Activated naive CD8-positive, alpha-beta T cell treated with anti-CD3 and anti-CD28 coated beads for 36 hours (primary cell): ENCODE measurements around the gene C12orf60. TPM values are rescaled to one million over a fixed set of nuclear protein-coding genes. Genes with fewer than 3 reads are reported as not detected.
A peak's percentile ranks its signal among the peaks of the same experiment; 100 is the strongest.

Experiments used
- DNase-seq: peaks from one replicate; pipeline ENCODE4 v3.0.0; 2021
- H3K27ac Mint-ChIP-seq: one replicate; pipeline ENCODE4 v1.8.0; 2022; ENCODE audit warnings: mild to moderate bottlenecking, moderate library complexity, mixed read lengths
- H3K27me3 Mint-ChIP-seq: one replicate; pipeline ENCODE4 v1.8.0; 2022; ENCODE audit warnings: mild to moderate bottlenecking, mixed read lengths
- H3K36me3 Mint-ChIP-seq: one replicate; pipeline ENCODE4 v1.8.0; 2021; ENCODE audit warnings: mild to moderate bottlenecking, mixed read lengths
- H3K4me1 Mint-ChIP-seq: one replicate; pipeline ENCODE4 v1.8.0; 2021; ENCODE audit warnings: mixed read lengths
- H3K4me3 Mint-ChIP-seq: one replicate; pipeline ENCODE4 v1.8.0; 2022; ENCODE audit warnings: mild to moderate bottlenecking, moderate library complexity, mixed read lengths
- H3K9me3 Mint-ChIP-seq: one replicate; pipeline ENCODE4 v1.8.0; 2022; ENCODE audit warnings: mixed read lengths
- total RNA-seq, 2 experiments: library from RNA; stranded (reverse); gene quantifications; one replicate each; pipeline ENCODE4 v1.2.3, GENCODE V29; 2021

The C12orf60 gene
- total RNA-seq, 2 experiments from 2014 or later, result 2.7 to 2.8 TPM

DNA sequence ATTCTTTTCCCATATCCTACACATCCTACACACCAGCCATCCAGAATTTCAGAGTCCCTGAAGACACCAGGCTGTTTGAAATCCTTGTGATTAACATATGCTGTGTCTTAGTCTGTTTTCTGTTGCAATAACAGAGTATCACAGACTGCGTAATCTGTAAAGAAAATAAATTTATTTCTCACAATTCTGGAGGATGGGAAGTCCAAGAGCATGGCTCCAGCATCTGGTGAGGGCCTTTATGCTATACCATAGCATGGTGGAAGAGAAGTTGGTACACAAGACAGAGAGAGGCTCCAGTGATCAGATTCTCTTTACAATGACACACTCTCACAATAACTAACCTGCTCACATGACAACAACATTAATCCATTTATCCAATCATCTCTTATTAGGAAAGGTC is 35.8 kb downstream of the C12orf60 start:
- Mint-ChIP-seq H3K4me1 (peaks cover 2% of the 10 kb centered on the region), H3K9me3 (no peaks in the 10 kb centered on the region), H3K27me3 (peaks cover 18% of the 10 kb centered on the region), H3K36me3 (no peaks in the 10 kb centered on the region), H3K4me3 (no peak overlapping the region), H3K27ac (no peak overlapping the region)
- DNase-seq, result no peak

DNA sequence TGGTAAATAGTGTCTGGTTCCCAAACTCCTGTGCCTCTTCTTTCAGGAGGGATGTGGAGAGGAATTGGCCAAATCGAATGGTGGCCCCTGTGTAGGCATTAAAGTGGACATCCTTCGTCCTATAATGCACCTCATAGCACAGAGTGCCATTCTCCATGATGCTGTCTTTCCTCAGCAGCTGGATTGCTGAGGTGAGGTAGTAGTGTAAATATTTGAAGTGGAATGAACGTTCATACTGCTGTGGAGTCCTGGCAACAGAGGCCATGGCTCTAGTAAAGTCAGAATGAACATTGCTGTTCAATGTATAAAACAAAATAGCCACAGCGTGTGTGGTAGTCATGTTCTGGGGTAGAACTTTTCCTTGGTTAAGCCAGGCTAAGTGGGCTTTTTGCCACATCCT is 37.1 kb downstream of the C12orf60 start:
- DNase-seq, result no peak
- Mint-ChIP-seq H3K27me3 (peaks cover 15% of the 10 kb centered on the region), H3K4me3 (no peak overlapping the region), H3K9me3 (no peaks in the 10 kb centered on the region), H3K4me1 (peaks cover 8% of the 10 kb centered on the region), H3K27ac (no peak overlapping the region), H3K36me3 (no peaks in the 10 kb centered on the region)

DNA sequence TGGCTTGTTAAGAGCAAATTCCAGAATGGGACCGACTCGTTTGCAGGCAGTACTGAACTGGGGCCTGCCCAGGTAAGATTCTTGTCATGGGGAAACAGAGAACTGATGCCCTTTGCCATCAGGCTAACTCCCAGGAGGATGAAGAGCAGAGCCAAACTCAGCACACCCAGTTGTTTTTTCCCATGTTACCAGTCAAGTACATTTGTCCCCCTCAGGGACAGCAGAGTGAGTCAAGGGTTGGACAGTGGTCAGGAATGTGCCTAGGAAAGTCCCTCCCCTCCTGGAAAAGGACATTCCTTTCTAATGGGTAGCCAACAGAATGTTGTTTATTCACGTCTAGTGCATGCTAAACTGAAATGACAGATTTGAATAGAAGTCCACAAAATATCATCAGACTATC is 38.3 kb downstream of the C12orf60 start:
- Mint-ChIP-seq H3K27ac (no peak overlapping the region), H3K9me3 (no peaks in the 10 kb centered on the region), H3K4me1 (peaks cover 13% of the 10 kb centered on the region), H3K36me3 (no peaks in the 10 kb centered on the region), H3K27me3 (peaks cover 11% of the 10 kb centered on the region), H3K4me3 (no peak overlapping the region)
- DNase-seq, result no peak

DNA sequence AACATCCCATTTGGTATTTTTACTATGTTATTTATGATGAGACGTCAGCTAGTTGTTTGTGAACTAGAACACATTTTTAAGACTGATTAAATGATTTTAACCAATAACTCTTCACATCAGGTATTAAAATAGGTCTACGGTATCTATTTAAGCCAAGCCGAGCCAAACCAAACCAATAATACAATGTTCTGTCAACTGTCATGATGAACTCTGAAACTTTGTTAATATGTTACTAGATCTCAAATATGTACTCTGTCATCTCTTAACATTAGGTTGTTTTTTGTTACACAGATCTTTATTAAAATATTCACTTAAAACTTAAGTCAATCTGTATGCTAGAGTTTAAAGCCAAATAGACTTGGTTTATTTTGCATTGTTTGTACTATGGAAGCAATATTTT is 38.8 kb downstream of the C12orf60 start:
- Mint-ChIP-seq H3K4me3 (no peak overlapping the region), H3K4me1 (peaks cover 18% of the 10 kb centered on the region), H3K36me3 (no peaks in the 10 kb centered on the region), H3K9me3 (no peaks in the 10 kb centered on the region), H3K27ac (no peak overlapping the region), H3K27me3 (peaks cover 11% of the 10 kb centered on the region)
- no peak for DNase-seq

- H3K9me3 Mint-ChIP-seq, result no peaks in the 10 kb centered on the region
- peaks cover 18% of the 10 kb centered on the region for H3K4me1 Mint-ChIP-seq
- peaks cover 7% of the 10 kb centered on the region for H3K27me3 Mint-ChIP-seq
- DNase-seq, result no peak
- H3K27ac Mint-ChIP-seq, result no peak within 1 kb of the TSS
- no peaks in the 10 kb centered on the region for H3K36me3 Mint-ChIP-seq
- H3K4me3 Mint-ChIP-seq, result no peak within 1 kb of the TSS
These were observed 40.0 kb downstream of the C12orf60 start, which contains the start of gene ART4 for GRCh38 chr12:14843425-14843887. Gene ART4, minus strand, starts transcription at chr12:14843526. Its CDS starts 413 bp downstream, at chr12:14843113.

DNA sequence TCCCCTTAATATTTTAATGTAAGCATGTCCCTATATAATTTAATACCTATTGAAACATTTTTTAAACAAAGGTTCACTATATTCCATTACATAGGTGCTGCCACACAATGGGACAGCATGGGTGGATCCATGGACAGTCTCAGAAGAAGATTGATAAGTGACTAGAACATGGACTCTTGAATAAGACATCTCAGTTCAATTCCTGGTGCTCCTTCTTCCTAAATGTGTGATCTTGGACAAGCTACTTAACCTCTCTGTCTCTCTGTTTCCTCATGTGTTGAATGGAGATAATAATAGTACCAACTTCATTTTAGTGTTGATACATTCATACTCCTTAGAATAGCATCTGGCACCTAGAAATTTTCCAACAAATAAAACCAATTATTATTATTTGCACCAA is 40.9 kb downstream of the C12orf60 start:
- H3K27ac Mint-ChIP-seq, result no peak overlapping the region
- DNase-seq, result no peak
- H3K4me3 Mint-ChIP-seq, result no peak overlapping the region
- peaks cover 2% of the 10 kb centered on the region for H3K27me3 Mint-ChIP-seq
- H3K4me1 Mint-ChIP-seq, result peaks cover 18% of the 10 kb centered on the region
- no peaks in the 10 kb centered on the region for H3K9me3 Mint-ChIP-seq
- H3K36me3 Mint-ChIP-seq, result no peaks in the 10 kb centered on the region

DNA sequence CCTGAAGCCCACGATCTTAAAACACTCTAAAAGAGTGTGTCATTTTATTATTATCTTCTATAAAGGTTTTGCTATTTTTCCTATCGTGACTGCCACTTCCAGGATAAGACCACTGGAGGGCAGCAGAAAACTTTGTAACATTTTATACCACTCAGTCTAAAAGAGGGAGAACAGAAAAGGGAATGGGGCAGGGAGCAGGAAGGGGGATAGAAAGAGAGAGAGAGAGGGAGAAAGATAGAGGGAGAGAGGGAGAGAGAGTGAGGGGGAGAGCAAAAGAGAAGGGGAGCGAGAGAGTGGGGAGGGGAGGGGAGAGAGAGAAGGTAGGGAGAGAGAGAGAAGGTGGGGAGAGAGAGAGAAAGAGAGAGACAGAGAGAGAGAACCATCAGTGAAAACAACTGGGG is 41.9 kb downstream of the C12orf60 start:
- H3K4me3 Mint-ChIP-seq, result peak overlapping the region; percentile 40
- no peaks in the 10 kb centered on the region for H3K9me3 Mint-ChIP-seq
- no peaks in the 10 kb centered on the region for H3K36me3 Mint-ChIP-seq
- peak overlapping the region; percentile 60 for H3K27ac Mint-ChIP-seq
- H3K4me1 Mint-ChIP-seq, result peaks cover 18% of the 10 kb centered on the region
- peak; percentile 18 for DNase-seq
- H3K27me3 Mint-ChIP-seq, result no peaks in the 10 kb centered on the region

GRCh38 chr12:14846042-14846587 is 42.6 kb downstream of the C12orf60 start:
- DNase-seq, result no peak
- Mint-ChIP-seq H3K36me3 (no peaks in the 10 kb centered on the region), H3K27me3 (no peaks in the 10 kb centered on the region), H3K27ac (no peak overlapping the region), H3K4me3 (no peak overlapping the region), H3K9me3 (no peaks in the 10 kb centered on the region), H3K4me1 (peaks cover 18% of the 10 kb centered on the region)

GRCh38 chr12:14846876-14847580 is 43.6 kb downstream of the C12orf60 start:
- Mint-ChIP-seq H3K4me3 (no peak overlapping the region), H3K27ac (no peak overlapping the region), H3K27me3 (no peaks in the 10 kb centered on the region), H3K36me3 (no peaks in the 10 kb centered on the region), H3K4me1 (peaks cover 18% of the 10 kb centered on the region), H3K9me3 (no peaks in the 10 kb centered on the region)
- no peak for DNase-seq

- Mint-ChIP-seq H3K36me3 (no peaks in the 10 kb centered on the region), H3K4me3 (no peak overlapping the region), H3K4me1 (peaks cover 18% of the 10 kb centered on the region), H3K9me3 (no peaks in the 10 kb centered on the region), H3K27me3 (no peaks in the 10 kb centered on the region), H3K27ac (no peak overlapping the region)
- no peak for DNase-seq
These were observed 46.2 kb downstream of the C12orf60 start for GRCh38 chr12:14849661-14850060.

DNA sequence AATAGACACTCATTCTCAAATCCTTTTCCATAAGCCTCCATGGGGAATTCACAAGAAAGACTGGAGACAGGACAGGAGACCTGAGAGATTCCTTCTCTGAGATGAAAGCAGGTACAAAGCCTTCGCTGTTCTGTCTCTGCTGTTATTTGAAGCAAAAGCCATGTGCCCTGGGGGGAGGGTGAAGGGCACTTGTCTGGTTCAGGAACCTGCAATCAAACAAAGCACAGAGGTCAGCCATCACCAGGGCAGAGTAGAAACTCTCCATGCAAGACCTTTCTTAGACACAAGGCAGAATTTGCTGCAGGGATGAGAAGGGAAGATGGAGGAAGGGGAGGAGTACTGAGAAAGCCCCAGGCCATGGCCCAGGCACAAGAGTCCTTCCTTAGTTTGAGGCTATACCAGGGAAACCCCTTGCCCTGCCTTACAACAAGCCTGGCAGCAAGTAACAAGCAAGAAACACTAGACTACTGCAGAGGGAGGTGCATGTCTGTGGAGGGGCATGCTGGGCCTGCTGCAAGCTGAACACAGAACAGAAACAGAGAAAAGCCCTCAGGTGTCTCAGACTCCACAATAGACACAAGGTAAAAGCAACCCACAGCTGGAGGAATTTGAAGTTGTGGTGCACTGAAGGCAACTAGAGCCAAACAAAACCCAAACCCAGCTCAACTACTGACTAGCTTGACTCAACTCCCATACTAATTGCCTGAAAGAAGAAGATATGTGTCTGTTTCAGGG is 47.6 kb downstream of the C12orf60 start:
- DNase-seq, result no peak
- Mint-ChIP-seq H3K9me3 (no peaks in the 10 kb centered on the region), H3K4me1 (peaks cover 8% of the 10 kb centered on the region), H3K27me3 (no peaks in the 10 kb centered on the region), H3K36me3 (no peaks in the 10 kb centered on the region), H3K27ac (no peak overlapping the region), H3K4me3 (no peak overlapping the region)

DNA sequence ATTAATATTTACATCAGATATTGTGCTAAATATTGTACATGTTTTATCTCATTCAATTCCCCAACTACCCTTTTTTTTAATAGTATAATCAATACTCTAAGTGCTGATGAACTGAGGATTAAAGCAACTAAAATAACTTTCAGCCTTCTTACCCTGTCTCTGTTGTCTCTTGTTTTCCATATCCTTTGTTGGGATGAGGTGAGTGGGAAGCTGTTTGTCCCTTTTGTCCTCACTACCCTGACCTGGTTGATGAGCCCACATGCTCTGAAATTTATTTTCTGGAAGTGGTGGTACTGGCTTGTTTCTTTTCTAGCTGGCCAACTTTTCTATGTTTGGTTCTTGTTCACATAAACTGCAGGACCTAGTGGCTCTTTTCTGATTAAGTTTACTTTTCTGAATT is 49.4 kb downstream of the C12orf60 start:
- Mint-ChIP-seq H3K27me3 (no peaks in the 10 kb centered on the region), H3K36me3 (peaks cover 4% of the 10 kb centered on the region), H3K9me3 (peaks cover 8% of the 10 kb centered on the region), H3K4me3 (no peak overlapping the region), H3K4me1 (no peaks in the 10 kb centered on the region), H3K27ac (no peak overlapping the region)
- DNase-seq, result no peak

- Mint-ChIP-seq H3K27me3 (no peaks in the 10 kb centered on the region), H3K4me1 (no peaks in the 10 kb centered on the region), H3K4me3 (no peak overlapping the region), H3K36me3 (peaks cover 4% of the 10 kb centered on the region), H3K9me3 (peaks cover 12% of the 10 kb centered on the region), H3K27ac (no peak overlapping the region)
- no peak for DNase-seq
These were observed 50.5 kb downstream of the C12orf60 start for GRCh38 chr12:14853961-14854360.

DNA sequence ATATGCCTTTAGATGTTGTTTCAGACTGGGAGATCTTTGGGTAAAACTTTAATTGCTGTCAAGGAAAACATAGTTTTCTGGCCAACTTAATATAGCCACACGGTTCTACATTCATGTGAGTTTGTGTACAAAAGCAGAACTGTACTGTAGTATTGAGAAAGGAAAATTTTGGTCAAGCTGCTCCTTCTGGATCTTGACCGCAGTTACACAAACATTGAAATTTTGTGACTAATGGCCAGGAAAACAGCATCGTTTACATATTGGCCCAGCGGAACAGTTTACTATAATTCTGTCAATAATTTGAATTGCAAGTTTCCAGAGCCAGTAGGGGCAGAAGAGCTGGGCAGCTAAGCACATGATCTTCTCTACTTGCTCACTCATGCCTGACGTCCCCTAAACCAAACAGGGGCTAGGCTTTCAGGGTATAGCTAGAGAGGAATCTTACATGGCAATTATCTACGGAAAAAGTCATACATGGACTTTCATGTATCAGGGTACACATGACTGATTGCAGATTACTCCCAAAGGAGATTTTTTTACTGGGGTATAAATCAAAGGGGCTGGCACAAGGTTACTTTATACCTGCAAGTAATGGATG is 51.2 kb downstream of the C12orf60 start:
- H3K4me1 Mint-ChIP-seq, result no peaks in the 10 kb centered on the region
- peaks cover 7% of the 10 kb centered on the region for H3K36me3 Mint-ChIP-seq
- H3K4me3 Mint-ChIP-seq, result no peak overlapping the region
- no peak for DNase-seq
- H3K27me3 Mint-ChIP-seq, result no peaks in the 10 kb centered on the region
- H3K9me3 Mint-ChIP-seq, result peaks cover 19% of the 10 kb centered on the region
- no peak overlapping the region for H3K27ac Mint-ChIP-seq

DNA sequence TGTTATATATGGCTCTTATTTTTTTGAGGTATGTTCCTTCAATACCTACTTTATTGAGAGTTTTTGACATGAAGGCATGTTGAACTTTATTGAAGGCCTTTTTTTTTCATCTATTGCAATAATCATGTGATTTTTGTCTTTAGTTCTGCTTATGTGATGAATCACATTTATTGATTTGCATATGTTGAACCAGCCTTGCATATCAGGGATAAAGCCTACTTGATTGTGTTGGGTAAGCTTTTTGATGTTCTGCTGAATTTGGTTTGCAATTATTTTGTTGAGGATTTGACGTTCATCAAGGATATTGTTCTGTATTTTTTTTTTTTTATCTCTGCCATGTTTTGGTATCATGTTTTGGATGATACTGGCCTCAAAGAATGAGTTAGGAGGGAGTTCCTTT is 55.0 kb downstream of the C12orf60 start:
- peaks cover 36% of the 10 kb centered on the region for H3K9me3 Mint-ChIP-seq
- no peak overlapping the region for H3K27ac Mint-ChIP-seq
- no peak overlapping the region for H3K4me3 Mint-ChIP-seq
- H3K36me3 Mint-ChIP-seq, result peaks cover 11% of the 10 kb centered on the region
- DNase-seq, result no peak
- no peaks in the 10 kb centered on the region for H3K4me1 Mint-ChIP-seq
- H3K27me3 Mint-ChIP-seq, result no peaks in the 10 kb centered on the region
